Upper lobe of left lung (tissue), 4 donors: Measurements from ENCODE around the gene CRX.

ENCODE experiments used
- CTCF ChIP-seq, 6 experiments: fragments of 450-650 bp in 4 of 6; fragments of 200-600 bp in 2 of 6; sonication (generic) in 2 of 6; IDR thresholded peaks; one replicate each; pipeline ENCODE4 v1.5.1; 2016 to 2019; ENCODE audit warnings: antibody characterized with exemption in 6 of 6
- EP300 ChIP-seq, 4 donors: sonication (generic); formaldehyde crosslinking; IDR thresholded peaks; one replicate each; pipeline ENCODE4 v1.5.1; 2017; ENCODE audit warnings: antibody characterized with exemption in 4 of 4, control low read depth in 2 of 4
- POLR2A ChIP-seq, 4 donors: fragments of 450-650 bp; IDR thresholded peaks; one replicate each; pipeline ENCODE4 v1.5.1; 2016 to 2017; ENCODE audit warnings: antibody characterized with exemption in 4 of 4, mild to moderate bottlenecking in 2 of 4
- POLR2AphosphoS5 ChIP-seq, 2 donors: sonication (generic); formaldehyde crosslinking; IDR thresholded peaks; one replicate each; pipeline ENCODE4 v1.5.1; 2017; ENCODE audit warnings: antibody characterized with exemption in 2 of 2

- no peak for TF ChIP-seq POLR2A (IDR thresholded peaks at IDR 0.05)
- no peak for TF ChIP-seq CTCF (IDR thresholded peaks at IDR 0.05)
- no peak for TF ChIP-seq EP300 (IDR thresholded peaks at IDR 0.05)
- no peak for TF ChIP-seq POLR2AphosphoS5 (IDR thresholded peaks at IDR 0.05)
These were observed 39.9 kb downstream of the CRX start for GRCh38 chr19:47861630-47862029.
